ENCODE results near the gene ST3GAL2.
"Not testable (repeated sequence)": the region's sequence is repeated elsewhere in the genome, so short reads cannot be mapped to it uniquely, and the experiment has no call there.

Gene ST3GAL2

DNA sequence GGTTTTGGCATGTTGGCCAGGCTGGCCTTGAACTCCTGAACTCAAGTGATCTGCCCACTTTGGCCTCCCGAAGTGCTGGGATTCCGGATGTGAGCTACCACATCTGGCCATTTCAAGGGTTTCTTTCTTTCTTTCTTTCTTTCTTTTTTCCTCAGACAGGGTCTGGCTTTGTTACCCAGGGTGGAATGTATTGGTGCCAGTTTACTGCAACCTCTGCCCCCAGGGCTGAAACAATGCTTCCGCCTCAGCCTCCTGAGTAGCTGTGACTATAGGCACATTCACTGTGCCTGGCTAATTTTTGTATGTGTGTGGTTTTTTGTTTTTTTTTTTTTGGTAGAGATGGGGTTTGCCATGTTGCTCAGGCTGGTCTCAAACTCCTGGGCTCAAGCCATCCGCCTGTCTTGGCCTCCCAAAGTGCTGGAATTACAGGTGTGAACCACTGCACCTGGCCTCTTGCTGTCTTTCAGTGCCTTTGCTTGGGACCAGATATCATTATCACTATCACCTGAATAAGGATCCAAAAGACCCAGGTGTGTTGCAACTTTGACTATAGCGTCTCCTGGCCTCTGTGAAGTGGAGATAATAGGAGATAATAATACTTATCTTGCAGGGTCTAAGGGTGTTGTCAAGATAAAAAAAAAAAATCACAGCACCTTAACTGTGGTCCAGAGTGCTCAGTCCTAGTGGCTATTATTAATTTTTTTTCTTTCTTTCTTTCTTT is 18.7 kb upstream of the ST3GAL2 start:
- H3K27ac ChIP-seq (replicated peaks): no peak overlapping the region
- TF ChIP-seq POLR2AphosphoS5 (IDR thresholded peaks at IDR 0.05; ENCODE audit: low read depth): no peak

GRCh38 chr16:70455910-70456309 is 17.0 kb upstream of the ST3GAL2 start:
- no peaks in the 10 kb centered on the region for H3K27me3 ChIP-seq (ENCODE audit: insufficient read depth, poor library complexity, severe bottlenecking)
- no peak overlapping the region for H3K27ac ChIP-seq (replicated peaks)
- no peak overlapping the region for H3K4me3 ChIP-seq (replicated peaks; ENCODE audit: insufficient read depth, low read length)
- no peak for TF ChIP-seq CTCF (IDR thresholded peaks at IDR 0.05; ENCODE audit: insufficient read depth, low read length)
- no peak for TF ChIP-seq SPI1 (IDR thresholded peaks at IDR 0.05; ENCODE audit: borderline replicate concordance, low read depth)
- no peak for DNase-seq (ENCODE audit: low read depth in 1 of 2, low spot score in 1 of 2)

More for the DNA sequence above, 18.7 kb upstream of the ST3GAL2 start:
- no peaks in the 10 kb centered on the region for H3K27me3 ChIP-seq (ENCODE audit: insufficient read depth, poor library complexity, severe bottlenecking)
- no peak overlapping the region for H3K4me3 ChIP-seq (replicated peaks; ENCODE audit: insufficient read depth, low read length)
- no peak for DNase-seq (ENCODE audit: low read depth in 1 of 2, low spot score in 1 of 2)

DNA sequence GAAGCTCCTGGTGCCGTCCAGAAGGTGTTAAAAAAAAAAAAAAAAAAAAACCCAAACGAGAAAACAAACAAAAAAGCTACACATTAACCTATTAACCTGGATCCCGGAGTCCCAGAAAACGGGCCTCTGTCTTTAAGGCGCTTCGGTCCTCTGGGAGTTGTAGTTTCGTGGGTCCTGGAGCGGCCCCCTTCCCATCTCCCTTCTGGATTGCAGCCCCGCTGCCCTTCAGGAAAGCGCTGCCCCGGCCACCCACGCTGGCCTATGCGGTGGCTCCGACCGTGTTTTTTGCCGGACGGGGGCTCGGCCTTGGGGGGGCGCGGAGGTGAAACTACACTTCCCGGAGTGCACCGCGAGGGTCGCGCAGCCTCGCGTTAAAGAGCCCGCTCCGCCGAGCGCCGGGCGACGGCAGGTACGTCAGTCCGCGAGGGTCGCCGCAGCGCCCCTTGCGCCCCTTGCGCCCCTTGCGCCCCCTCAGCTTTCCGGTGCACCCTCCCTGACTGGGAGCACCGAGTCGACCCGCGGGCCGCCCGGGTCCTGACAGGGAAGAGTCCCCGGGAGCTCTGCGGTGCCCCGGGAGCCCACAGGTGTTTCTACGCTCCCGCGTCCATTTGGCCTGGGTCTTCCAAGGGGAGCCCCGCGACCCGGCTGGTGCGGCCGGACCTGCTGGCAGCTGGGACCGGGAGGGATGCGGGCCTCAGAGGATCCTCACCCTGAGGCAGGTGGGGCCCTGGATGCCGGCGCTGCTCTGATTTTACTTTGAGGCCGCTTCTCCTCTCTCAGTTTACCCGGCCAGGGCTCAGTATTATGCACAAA is 15.5 kb upstream of the ST3GAL2 start, which contains the start of gene FCSK:
FCSK (plus strand) TSS at position 374 of the 813 bp plus-strand sequence. CDS start 8,596 bp downstream, outside the sequence.
- Histone ChIP-seq H3K4me3 (replicated peaks; ENCODE audit: insufficient read depth, low read length) (peak within 1 kb of the TSS; percentile 100), H3K27me3 (ENCODE audit: insufficient read depth, poor library complexity, severe bottlenecking) (no peaks in the 10 kb centered on the region), H3K27ac (replicated peaks) (peak within 1 kb of the TSS; percentile 100)
- TF ChIP-seq REST (IDR thresholded peaks at IDR 0.05; ENCODE audit: insufficient replicate concordance, low read depth): no peak
- no peak for TF ChIP-seq CTCF (IDR thresholded peaks at IDR 0.05; ENCODE audit: insufficient read depth, low read length)
- TF ChIP-seq POLR2AphosphoS5 (IDR thresholded peaks at IDR 0.05; ENCODE audit: low read depth): no peak
- TF ChIP-seq GABPA (IDR thresholded peaks at IDR 0.05; ENCODE audit: low read depth): no peak
- peak; percentile 42 to 57 for DNase-seq (ENCODE audit: low read depth in 1 of 2, low spot score in 1 of 2)

GRCh38 chr16:70453892-70454221 is 15.0 kb upstream of the ST3GAL2 start:
- Histone ChIP-seq H3K4me3 (replicated peaks; ENCODE audit: insufficient read depth, low read length) (peak overlapping the region; percentile 100), H3K27me3 (ENCODE audit: insufficient read depth, poor library complexity, severe bottlenecking) (no peaks in the 10 kb centered on the region), H3K27ac (replicated peaks) (peak overlapping the region; percentile 100; the same call in 1 of the 2 replicates)
- no peak for TF ChIP-seq POLR2AphosphoS5 (IDR thresholded peaks at IDR 0.05; ENCODE audit: low read depth)
- DNase-seq (ENCODE audit: low read depth in 1 of 2, low spot score in 1 of 2): no peak

- Histone ChIP-seq H3K4me3 (replicated peaks; ENCODE audit: insufficient read depth, low read length) (peak overlapping the region; percentile 100), H3K27ac (replicated peaks) (no peak overlapping the region), H3K27me3 (ENCODE audit: insufficient read depth, poor library complexity, severe bottlenecking) (no peaks in the 10 kb centered on the region)
- TF ChIP-seq SPI1 (IDR thresholded peaks at IDR 0.05; ENCODE audit: borderline replicate concordance, low read depth): no peak
- TF ChIP-seq POLR2AphosphoS5 (IDR thresholded peaks at IDR 0.05; ENCODE audit: low read depth): no peak
- TF ChIP-seq GABPA (IDR thresholded peaks at IDR 0.05; ENCODE audit: low read depth): no peak
- TF ChIP-seq CTCF (IDR thresholded peaks at IDR 0.05; ENCODE audit: insufficient read depth, low read length): no peak
- no peak for TF ChIP-seq REST (IDR thresholded peaks at IDR 0.05; ENCODE audit: insufficient replicate concordance, low read depth)
- DNase-seq (ENCODE audit: low read depth in 1 of 2, low spot score in 1 of 2): no peak
These were observed 14.4 kb upstream of the ST3GAL2 start for GRCh38 chr16:70453117-70453891.

DNA sequence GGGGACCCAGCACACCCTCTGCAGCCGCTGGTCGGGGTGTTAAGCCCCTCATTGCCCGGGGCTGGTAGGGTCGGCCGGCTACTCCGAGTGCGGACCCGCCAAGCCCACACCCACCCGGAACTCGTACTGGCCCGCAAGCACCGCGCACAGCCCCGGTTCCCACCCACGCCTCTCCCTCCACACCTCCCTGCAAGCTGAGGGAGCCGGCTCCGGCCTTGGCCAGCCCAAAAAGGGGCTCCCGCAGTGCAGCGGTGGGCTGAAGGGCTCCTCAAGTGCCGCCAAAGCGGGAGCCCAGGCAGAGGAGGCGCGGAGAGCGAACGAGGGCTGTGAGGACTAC is 12.1 kb upstream of the ST3GAL2 start:
- not testable (repeated sequence) for H3K27ac ChIP-seq (replicated peaks); H3K4me3 ChIP-seq (replicated peaks; ENCODE audit: insufficient read depth, low read length); DNase-seq (ENCODE audit: low read depth in 1 of 2, low spot score in 1 of 2)

More for the DNA sequence above, 12.1 kb upstream of the ST3GAL2 start:
- H3K27me3 ChIP-seq (ENCODE audit: insufficient read depth, poor library complexity, severe bottlenecking): not testable (repeated sequence)

Data from HL-60 (cell line).